ENCODE measurements around the gene MYL6. TPM values are rescaled to one million over a fixed set of nuclear protein-coding genes. Genes with fewer than 3 reads are reported as not detected.

The MYL6 gene
- total and polyA plus RNA-seq, 10 of the 15 experiments (the other 5 are each of a cell fraction or from before 2014, with no cell fraction given): 1,000 to 4,116 (median 1,828) TPM

GRCh38 chr12:56117778-56118687 lies 40.1 kb upstream of the MYL6 start, which contains the start of gene ZC3H10 (continued):
- TF ChIP-seq, protein P1, sequence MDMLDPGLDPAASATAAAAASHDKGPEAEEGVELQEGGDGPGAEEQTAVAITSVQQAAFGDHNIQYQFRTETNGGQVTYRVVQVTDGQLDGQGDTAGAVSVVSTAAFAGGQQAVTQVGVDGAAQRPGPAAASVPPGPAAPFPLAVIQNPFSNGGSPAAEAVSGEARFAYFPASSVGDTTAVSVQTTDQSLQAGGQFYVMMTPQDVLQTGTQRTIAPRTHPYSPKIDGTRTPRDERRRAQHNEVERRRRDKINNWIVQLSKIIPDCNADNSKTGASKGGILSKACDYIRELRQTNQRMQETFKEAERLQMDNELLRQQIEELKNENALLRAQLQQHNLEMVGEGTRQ (IDR thresholded peaks at IDR 0.05; ENCODE audit: borderline replicate concordance, low read depth, low read length): no peak
- TF ChIP-seq FOS (IDR thresholded peaks at IDR 0.05; ENCODE audit: borderline replicate concordance, extremely low read depth, insufficient read length) (no peak), TCF3 (IDR thresholded peaks at IDR 0.05; ENCODE audit: borderline replicate concordance, insufficient read depth, low read depth, low read length) (0 out of 2 replicates have a peak, but pooled peaks have one; percentile 49), MEF2B (IDR thresholded peaks at IDR 0.05; ENCODE audit: partially characterized antibody, poor library complexity, severe bottlenecking) (peak; percentile 69), MEF2A (IDR thresholded peaks at IDR 0.05; ENCODE audit: insufficient read depth, low read depth, low read length) (peak; percentile 84), ZNF24 (IDR thresholded peaks at IDR 0.05) (no peak), HDGF (IDR thresholded peaks at IDR 0.05) (peak; percentile 93), SMAD1 (IDR thresholded peaks at IDR 0.05; ENCODE audit: low read depth, partially characterized antibody) (peak; percentile 73), SREBF2 (IDR thresholded peaks at IDR 0.05; ENCODE audit: low read length) (peak; percentile 59; the same call in 1 of the 2 replicates), CEBPB (IDR thresholded peaks at IDR 0.05; ENCODE audit: borderline replicate concordance in 1 of 2, low read depth in 2 of 2, low read length in 2 of 2) (no peak), WRNIP1 (IDR thresholded peaks at IDR 0.05; ENCODE audit: borderline replicate concordance, low read depth, low read length) (no peak), CBX5 (IDR thresholded peaks at IDR 0.05; ENCODE audit: low read depth) (peak; percentile 87), ETV6 (conservative IDR thresholded peaks at IDR 0.05 in 1 of 2, IDR thresholded peaks at IDR 0.05 in 1 of 2; ENCODE audit: borderline replicate concordance in 1 of 2, low read depth in 1 of 2) (peak; percentile 92 to 98; a peak in 3 of 4 replicates), RUNX3 (IDR thresholded peaks at IDR 0.05; ENCODE audit: low read length) (peak; percentile 79), KLF5 (IDR thresholded peaks at IDR 0.05; ENCODE audit: partially characterized antibody) (peak; percentile 83), ZNF384 (IDR thresholded peaks at IDR 0.05; ENCODE audit: borderline replicate concordance, low read depth, low read length) (no peak), PRDM15 (CRISPR knock-in tag; IDR thresholded peaks at IDR 0.05) (0 out of 2 replicates have a peak, but pooled peaks have one; percentile 60)
- TF ChIP-seq, protein P2, sequence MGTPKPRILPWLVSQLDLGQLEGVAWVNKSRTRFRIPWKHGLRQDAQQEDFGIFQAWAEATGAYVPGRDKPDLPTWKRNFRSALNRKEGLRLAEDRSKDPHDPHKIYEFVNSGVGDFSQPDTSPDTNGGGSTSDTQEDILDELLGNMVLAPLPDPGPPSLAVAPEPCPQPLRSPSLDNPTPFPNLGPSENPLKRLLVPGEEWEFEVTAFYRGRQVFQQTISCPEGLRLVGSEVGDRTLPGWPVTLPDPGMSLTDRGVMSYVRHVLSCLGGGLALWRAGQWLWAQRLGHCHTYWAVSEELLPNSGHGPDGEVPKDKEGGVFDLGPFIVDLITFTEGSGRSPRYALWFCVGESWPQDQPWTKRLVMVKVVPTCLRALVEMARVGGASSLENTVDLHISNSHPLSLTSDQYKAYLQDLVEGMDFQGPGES (IDR thresholded peaks at IDR 0.05): peak; percentile 46; the same call in 1 of the 2 replicates
- TF ChIP-seq, protein P3, sequence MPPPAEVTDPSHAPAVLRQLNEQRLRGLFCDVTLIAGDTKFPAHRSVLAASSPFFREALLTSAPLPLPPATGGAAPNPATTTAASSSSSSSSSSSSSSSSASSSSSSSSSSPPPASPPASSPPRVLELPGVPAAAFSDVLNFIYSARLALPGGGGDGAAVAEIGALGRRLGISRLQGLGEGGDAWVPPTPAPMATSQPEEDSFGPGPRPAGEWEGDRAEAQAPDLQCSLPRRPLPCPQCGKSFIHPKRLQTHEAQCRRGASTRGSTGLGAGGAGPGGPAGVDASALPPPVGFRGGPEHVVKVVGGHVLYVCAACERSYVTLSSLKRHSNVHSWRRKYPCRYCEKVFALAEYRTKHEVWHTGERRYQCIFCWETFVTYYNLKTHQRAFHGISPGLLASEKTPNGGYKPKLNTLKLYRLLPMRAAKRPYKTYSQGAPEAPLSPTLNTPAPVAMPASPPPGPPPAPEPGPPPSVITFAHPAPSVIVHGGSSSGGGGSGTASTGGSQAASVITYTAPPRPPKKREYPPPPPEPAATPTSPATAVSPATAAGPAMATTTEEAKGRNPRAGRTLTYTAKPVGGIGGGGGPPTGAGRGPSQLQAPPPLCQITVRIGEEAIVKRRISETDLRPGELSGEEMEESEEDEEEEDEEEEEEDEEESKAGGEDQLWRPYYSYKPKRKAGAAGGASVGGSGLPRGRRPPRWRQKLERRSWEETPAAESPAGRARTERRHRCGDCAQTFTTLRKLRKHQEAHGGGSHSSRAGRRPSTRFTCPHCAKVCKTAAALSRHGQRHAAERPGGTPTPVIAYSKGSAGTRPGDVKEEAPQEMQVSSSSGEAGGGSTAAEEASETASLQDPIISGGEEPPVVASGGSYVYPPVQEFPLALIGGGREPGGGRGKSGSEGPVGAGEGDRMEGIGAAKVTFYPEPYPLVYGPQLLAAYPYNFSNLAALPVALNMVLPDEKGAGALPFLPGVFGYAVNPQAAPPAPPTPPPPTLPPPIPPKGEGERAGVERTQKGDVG (CRISPR knock-in tag; IDR thresholded peaks at IDR 0.05): no peak
